Suprapubic skin (tissue), 4 donors: ENCODE data around the gene MS4A10.

Experiments
- CTCF ChIP-seq, 2 donors: fragments of 200-600 bp in 1 of 2; fragments of 450-650 bp in 1 of 2; sonication (generic) in 1 of 2; IDR thresholded peaks; one replicate each; pipeline ENCODE4 v1.5.1; 2016 to 2019; ENCODE audit warnings: antibody characterized with exemption in 2 of 2, mild to moderate bottlenecking in 1 of 2, moderate library complexity in 1 of 2
- EP300 ChIP-seq: sonication (generic); formaldehyde crosslinking; IDR thresholded peaks from one replicate; pipeline ENCODE4 v1.6.1; 2017; ENCODE audit warnings: antibody characterized with exemption
- POLR2A ChIP-seq, 2 donors: fragments of 450-650 bp; IDR thresholded peaks; one replicate each; pipeline ENCODE4 v1.6.1; 2017; ENCODE audit warnings: antibody characterized with exemption in 2 of 2, mild to moderate bottlenecking in 2 of 2, moderate library complexity in 2 of 2
- POLR2AphosphoS5 ChIP-seq, 3 donors: sonication (generic); formaldehyde crosslinking; IDR thresholded peaks; one replicate each; pipeline ENCODE4 v1.6.1; 2017; ENCODE audit warnings: antibody characterized with exemption in 3 of 3

DNA sequence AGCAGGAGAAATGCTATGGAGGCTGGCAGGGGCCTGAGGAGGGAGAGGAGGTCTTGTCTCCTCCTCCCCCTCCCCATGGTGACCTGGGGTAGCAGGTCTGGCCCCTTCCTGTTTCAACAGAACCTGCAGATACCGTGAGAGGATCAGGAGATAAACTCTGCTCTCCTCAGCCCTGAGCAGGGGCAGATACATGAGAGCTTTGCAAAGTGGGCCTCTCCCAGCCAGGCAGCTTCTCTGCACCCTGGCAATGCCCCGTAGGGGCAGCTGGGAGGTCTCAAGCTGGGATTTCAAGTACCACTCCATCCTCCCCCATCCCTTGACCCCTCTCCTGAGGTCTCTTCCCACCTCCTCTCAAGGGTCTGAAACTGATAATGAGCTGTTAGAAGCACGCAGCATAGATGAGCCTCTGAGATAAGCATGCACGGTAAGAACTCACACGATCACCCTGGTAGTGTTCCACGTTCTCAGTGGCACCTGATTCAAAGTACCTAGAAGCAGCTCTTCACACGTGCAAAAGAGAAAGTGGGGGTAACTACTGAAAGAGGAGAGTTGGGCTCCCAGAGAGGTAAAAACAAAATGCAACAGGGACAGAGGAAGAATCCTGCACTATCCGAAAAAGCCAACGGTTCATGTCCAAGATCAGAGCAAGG lies 51.9 kb downstream of the MS4A10 start:
- no peak for TF ChIP-seq POLR2A (IDR thresholded peaks at IDR 0.05)
- TF ChIP-seq CTCF (IDR thresholded peaks at IDR 0.05): no peak
- TF ChIP-seq POLR2AphosphoS5 (IDR thresholded peaks at IDR 0.05): no peak
- TF ChIP-seq EP300: no peak
